HepG2 (cell line): ENCODE data around the gene JPH4. TPM values are rescaled to one million over a fixed set of nuclear protein-coding genes. Genes with fewer than 3 reads are reported as not detected.

Source experiments
- CBX5 ChIP-seq: sonication (generic); formaldehyde crosslinking; IDR thresholded peaks from 2 replicates; pipeline ENCODE4 v1.4.0; 2020; ENCODE audit warnings: missing genetic modification reagents, borderline replicate concordance
- ELF4 ChIP-seq: sonication (generic); formaldehyde crosslinking; IDR thresholded peaks from 2 replicates; pipeline ENCODE4 v1.5.0; 2020; ENCODE audit warnings: missing genetic modification reagents, mild to moderate bottlenecking, moderate library complexity, borderline replicate concordance
- FOXC1 ChIP-seq: sonication (generic); formaldehyde crosslinking; IDR thresholded peaks from 2 replicates; pipeline ENCODE4 v1.8.0; 2022; ENCODE audit warnings: mild to moderate bottlenecking, missing genetic modification reagents, borderline replicate concordance
- FOXP1 ChIP-seq, 2 experiments: fragments of 450-650 bp in 1 of 2; IDR thresholded peaks; 2 replicates each; pipeline ENCODE4 v1.6.1; 2017 to 2018; ENCODE audit warnings: antibody characterized with exemption in 1 of 2
- HMGA1 ChIP-seq: sonication (generic); formaldehyde crosslinking; conservative IDR thresholded peaks from 2 replicates; pipeline ENCODE4 v1.4.0; 2020; ENCODE audit warnings: missing genetic modification reagents
- MZF1 ChIP-seq: sonication (generic); formaldehyde crosslinking; IDR thresholded peaks from 2 replicates; pipeline ENCODE4 v1.8.1; 2023; ENCODE audit warnings: mild to moderate bottlenecking, missing genetic modification reagents, borderline replicate concordance
- NKX3-1 ChIP-seq: sonication (generic); formaldehyde crosslinking; IDR thresholded peaks from 2 replicates; pipeline ENCODE4 v1.5.0; 2020; ENCODE audit warnings: missing genetic modification reagents
- NRL ChIP-seq: sonication (generic); formaldehyde crosslinking; IDR thresholded peaks from 2 replicates; pipeline ENCODE4 v1.5.0; 2020; ENCODE audit warnings: missing genetic modification reagents, mild to moderate bottlenecking, moderate library complexity, borderline replicate concordance
- RBFOX2 ChIP-seq: fragments of 200-400 bp; formaldehyde crosslinking; IDR thresholded peaks from 2 replicates; pipeline ENCODE4 v1.6.1; 2017; ENCODE audit warnings: low read depth, mild to moderate bottlenecking, low read length
- RBM39 ChIP-seq: fragments of 200-400 bp; formaldehyde crosslinking; IDR thresholded peaks from one replicate; pipeline ENCODE4 v1.6.1; 2018; ENCODE audit warnings: antibody characterized with exemption, mild to moderate bottlenecking, low read depth, low read length; ENCODE audit not compliant: poor library complexity, severe bottlenecking
- RCOR2 ChIP-seq: IDR thresholded peaks from 2 replicates; pipeline ENCODE4 v1.6.1; 2016; ENCODE audit warnings: missing biosample characterization, missing genetic modification reagents
- STAG1 ChIP-seq: sonication (generic); formaldehyde crosslinking; IDR thresholded peaks from 2 replicates; pipeline ENCODE4 v1.4.0; 2020; ENCODE audit warnings: missing genetic modification reagents
- ZNF563 ChIP-seq: sonication (generic); formaldehyde crosslinking; IDR thresholded peaks from 2 replicates; pipeline ENCODE4 v1.8.0; 2022; ENCODE audit warnings: mild to moderate bottlenecking, moderate library complexity, missing genetic modification reagents
- ZNF776 ChIP-seq: sonication (generic); formaldehyde crosslinking; IDR thresholded peaks from 2 replicates; pipeline ENCODE4 v1.4.0; 2020; ENCODE audit warnings: mild to moderate bottlenecking, missing genetic modification reagents
- polyA plus RNA-seq, 8 experiments: library from polyadenylated mRNA; depleted of rRNA in 3 of 8; stranded (reverse) in 7 of 8; unstranded in 1 of 8; fragments of >200 nt; fragmentation: Illumina TruSeq in 4 of 8; extraction: Trizol in 4 of 8; gene quantifications; 2 replicates each; pipeline versions ENCODE4 v1.2.1 to v1.2.3, GENCODE V29; 2011 to 2016; ENCODE audit warnings: low read depth in 4 of 8, missing spikeins in 1 of 8, mixed read lengths in 1 of 8; ENCODE audit not compliant: insufficient read depth in 1 of 8
- total RNA-seq, 5 experiments: library from RNA; depleted of rRNA; stranded (reverse); fragments of >200 nt; fragmentation: Illumina TruSeq; extraction: Trizol; gene quantifications; 2 replicates each; pipeline ENCODE4 v1.2.3, GENCODE V29; 2016; ENCODE audit warnings: low read depth in 1 of 5
- TF ChIP-seq, protein P1 (sequence below): sonication (generic); formaldehyde crosslinking; IDR thresholded peaks from 2 replicates; pipeline ENCODE4 v1.5.0; 2020; ENCODE audit warnings: missing genetic modification reagents, mild to moderate bottlenecking, borderline replicate concordance
- TF ChIP-seq, protein P2 (sequence below): sonication (generic); formaldehyde crosslinking; IDR thresholded peaks from 2 replicates; pipeline ENCODE4 v1.4.0; 2020; ENCODE audit warnings: mild to moderate bottlenecking, missing genetic modification reagents, borderline replicate concordance
- TF ChIP-seq, protein P3 (sequence below): sonication (generic); formaldehyde crosslinking; IDR thresholded peaks from 2 replicates; pipeline ENCODE4 v1.8.1; 2023; ENCODE audit warnings: mild to moderate bottlenecking, missing genetic modification reagents
- TF ChIP-seq, protein P4 (sequence below): sonication (generic); formaldehyde crosslinking; IDR thresholded peaks from 2 replicates; pipeline ENCODE4 v1.4.0; 2020; ENCODE audit warnings: mild to moderate bottlenecking, missing genetic modification reagents
- TF ChIP-seq, protein P5 (sequence below), 2 experiments: sonication (generic) in 1 of 2; formaldehyde crosslinking in 1 of 2; IDR thresholded peaks; 2 replicates each; pipeline versions ENCODE4 v1.4.0 to v1.6.1; 2016 to 2020; ENCODE audit warnings: borderline replicate concordance in 1 of 2, low read depth in 1 of 2, mild to moderate bottlenecking in 1 of 2, missing genetic modification reagents in 1 of 2
- TF ChIP-seq, protein P6 (sequence below): sonication (generic); formaldehyde crosslinking; IDR thresholded peaks from 2 replicates; pipeline ENCODE4 v1.8.1; 2023; ENCODE audit warnings: missing genetic modification reagents, mild to moderate bottlenecking, borderline replicate concordance

JPH4 gene
- total and polyA plus RNA-seq, 2 of the 13 experiments (the other 11 are each of a cell fraction or from before 2014, with no cell fraction given): 0.08 to 0.22 TPM

DNA sequence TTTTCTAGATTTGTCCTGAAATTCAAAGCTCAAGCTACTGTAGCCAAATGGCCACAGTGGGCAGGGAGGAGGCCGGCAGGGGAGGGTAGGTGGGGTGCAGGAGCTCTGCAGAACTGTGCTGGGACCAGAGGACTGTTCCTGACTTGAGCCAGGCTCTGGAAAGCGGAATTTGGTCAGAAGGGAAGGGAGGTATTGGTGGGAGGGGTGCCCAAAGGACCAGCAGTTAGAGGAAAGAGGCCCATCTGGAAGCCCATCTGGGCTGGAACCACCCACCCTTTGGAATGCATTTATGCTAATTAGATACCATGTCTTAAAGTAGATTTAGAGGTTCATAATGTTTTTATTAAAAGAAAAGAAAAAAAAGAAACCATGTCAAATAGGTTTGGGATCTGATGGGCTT, 24.5 kb upstream of the JPH4 start (continued):
- no peak for TF ChIP-seq NKX3-1 (CRISPR knock-in tag)
- TF ChIP-seq ELF4 (CRISPR knock-in tag): no peak
- TF ChIP-seq, protein P1, sequence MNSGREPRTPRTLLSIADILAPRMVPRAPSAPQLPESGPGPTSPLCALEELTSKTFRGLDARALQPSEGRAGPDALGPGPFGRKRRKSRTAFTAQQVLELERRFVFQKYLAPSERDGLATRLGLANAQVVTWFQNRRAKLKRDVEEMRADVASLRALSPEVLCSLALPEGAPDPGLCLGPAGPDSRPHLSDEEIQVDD (CRISPR knock-in tag): peak; percentile 72; the same call in 1 of the 2 replicates
- TF ChIP-seq, protein P2, sequence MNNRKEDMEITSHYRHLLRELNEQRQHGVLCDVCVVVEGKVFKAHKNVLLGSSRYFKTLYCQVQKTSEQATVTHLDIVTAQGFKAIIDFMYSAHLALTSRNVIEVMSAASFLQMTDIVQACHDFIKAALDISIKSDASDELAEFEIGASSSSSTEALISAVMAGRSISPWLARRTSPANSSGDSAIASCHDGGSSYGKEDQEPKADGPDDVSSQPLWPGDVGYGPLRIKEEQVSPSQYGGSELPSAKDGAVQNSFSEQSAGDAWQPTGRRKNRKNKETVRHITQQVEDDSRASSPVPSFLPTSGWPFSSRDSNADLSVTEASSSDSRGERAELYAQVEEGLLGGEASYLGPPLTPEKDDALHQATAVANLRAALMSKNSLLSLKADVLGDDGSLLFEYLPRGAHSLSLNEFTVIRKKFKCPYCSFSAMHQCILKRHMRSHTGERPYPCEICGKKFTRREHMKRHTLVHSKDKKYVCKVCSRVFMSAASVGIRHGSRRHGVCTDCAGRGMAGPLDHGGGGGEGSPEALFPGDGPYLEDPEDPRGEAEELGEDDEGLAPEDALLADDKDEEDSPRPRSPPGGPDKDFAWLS (CRISPR knock-in tag): peak; percentile 25; the same call in 1 of the 2 replicates
- TF ChIP-seq ZNF776 (CRISPR knock-in tag): no peak
- TF ChIP-seq HMGA1 (CRISPR knock-in tag): no peak
- TF ChIP-seq, protein P3, sequence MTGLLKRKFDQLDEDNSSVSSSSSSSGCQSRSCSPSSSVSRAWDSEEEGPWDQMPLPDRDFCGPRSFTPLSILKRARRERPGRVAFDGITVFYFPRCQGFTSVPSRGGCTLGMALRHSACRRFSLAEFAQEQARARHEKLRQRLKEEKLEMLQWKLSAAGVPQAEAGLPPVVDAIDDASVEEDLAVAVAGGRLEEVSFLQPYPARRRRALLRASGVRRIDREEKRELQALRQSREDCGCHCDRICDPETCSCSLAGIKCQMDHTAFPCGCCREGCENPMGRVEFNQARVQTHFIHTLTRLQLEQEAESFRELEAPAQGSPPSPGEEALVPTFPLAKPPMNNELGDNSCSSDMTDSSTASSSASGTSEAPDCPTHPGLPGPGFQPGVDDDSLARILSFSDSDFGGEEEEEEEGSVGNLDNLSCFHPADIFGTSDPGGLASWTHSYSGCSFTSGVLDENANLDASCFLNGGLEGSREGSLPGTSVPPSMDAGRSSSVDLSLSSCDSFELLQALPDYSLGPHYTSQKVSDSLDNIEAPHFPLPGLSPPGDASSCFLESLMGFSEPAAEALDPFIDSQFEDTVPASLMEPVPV: no peak
- TF ChIP-seq, protein P4, sequence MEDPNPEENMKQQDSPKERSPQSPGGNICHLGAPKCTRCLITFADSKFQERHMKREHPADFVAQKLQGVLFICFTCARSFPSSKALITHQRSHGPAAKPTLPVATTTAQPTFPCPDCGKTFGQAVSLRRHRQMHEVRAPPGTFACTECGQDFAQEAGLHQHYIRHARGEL (CRISPR knock-in tag): no peak
- no peak for TF ChIP-seq RCOR2 (CRISPR knock-in tag)
- TF ChIP-seq FOXC1: no peak
- TF ChIP-seq, protein P5, sequence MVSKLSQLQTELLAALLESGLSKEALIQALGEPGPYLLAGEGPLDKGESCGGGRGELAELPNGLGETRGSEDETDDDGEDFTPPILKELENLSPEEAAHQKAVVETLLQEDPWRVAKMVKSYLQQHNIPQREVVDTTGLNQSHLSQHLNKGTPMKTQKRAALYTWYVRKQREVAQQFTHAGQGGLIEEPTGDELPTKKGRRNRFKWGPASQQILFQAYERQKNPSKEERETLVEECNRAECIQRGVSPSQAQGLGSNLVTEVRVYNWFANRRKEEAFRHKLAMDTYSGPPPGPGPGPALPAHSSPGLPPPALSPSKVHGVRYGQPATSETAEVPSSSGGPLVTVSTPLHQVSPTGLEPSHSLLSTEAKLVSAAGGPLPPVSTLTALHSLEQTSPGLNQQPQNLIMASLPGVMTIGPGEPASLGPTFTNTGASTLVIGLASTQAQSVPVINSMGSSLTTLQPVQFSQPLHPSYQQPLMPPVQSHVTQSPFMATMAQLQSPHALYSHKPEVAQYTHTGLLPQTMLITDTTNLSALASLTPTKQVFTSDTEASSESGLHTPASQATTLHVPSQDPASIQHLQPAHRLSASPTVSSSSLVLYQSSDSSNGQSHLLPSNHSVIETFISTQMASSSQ (IDR thresholded peaks at IDR 0.05; ENCODE audit: low read depth): no peak
- TF ChIP-seq, protein P5 (CRISPR knock-in tag; IDR thresholded peaks at IDR 0.05; ENCODE audit: borderline replicate concordance): no peak
- no peak for TF ChIP-seq RBFOX2
- TF ChIP-seq ZNF563: no peak
- TF ChIP-seq MZF1: no peak
- TF ChIP-seq FOXP1 (IDR thresholded peaks at IDR 0.05): no peak
- TF ChIP-seq FOXP1 (CRISPR knock-in tag; IDR thresholded peaks at IDR 0.05): no peak
- 0 out of 2 replicates have a peak, but pooled peaks have one; percentile 11 for TF ChIP-seq NRL (CRISPR knock-in tag)
- no peak for TF ChIP-seq RBM39
- TF ChIP-seq, protein P6, sequence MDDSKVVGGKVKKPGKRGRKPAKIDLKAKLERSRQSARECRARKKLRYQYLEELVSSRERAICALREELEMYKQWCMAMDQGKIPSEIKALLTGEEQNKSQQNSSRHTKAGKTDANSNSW: no peak
- TF ChIP-seq STAG1 (CRISPR knock-in tag): no peak
- TF ChIP-seq CBX5 (CRISPR knock-in tag): no peak
